NCI-H2107 (cell line): ENCODE data around the gene WRNIP1.
"Not testable (repeated sequence)": the region's sequence is repeated elsewhere in the genome, so short reads cannot be mapped to it uniquely, and the experiment has no call there.

Source experiments
- DNase-seq: peaks from one replicate; lab custom pipeline; 2025; lab: John Stamatoyannopoulos, UW

The WRNIP1 gene

GRCh38 chr6:2784930-2785329 is 19.7 kb downstream of the WRNIP1 start:
- DNase-seq: no peak

- no peak for DNase-seq
Measured at GRCh38 chr6:2786269-2786668, 21.1 kb downstream of the WRNIP1 start.

- no peak for DNase-seq
Measured at GRCh38 chr6:2790588-2791449, 25.6 kb downstream of the WRNIP1 start.

- no peak for DNase-seq
Measured at GRCh38 chr6:2791450-2791974, 26.3 kb downstream of the WRNIP1 start.

GRCh38 chr6:2792330-2793110 is 27.3 kb downstream of the WRNIP1 start:
- DNase-seq: no peak

- no peak for DNase-seq
Measured at GRCh38 chr6:2793534-2794151, 28.4 kb downstream of the WRNIP1 start.

- no peak for DNase-seq
Measured at GRCh38 chr6:2794171-2794730, 29.1 kb downstream of the WRNIP1 start.

- no peak for DNase-seq
Measured at GRCh38 chr6:2795162-2795561, 30.0 kb downstream of the WRNIP1 start.

GRCh38 chr6:2795956-2796355 is 30.8 kb downstream of the WRNIP1 start:
- DNase-seq: no peak

- DNase-seq: no peak
Measured at GRCh38 chr6:2796861-2797260, 31.7 kb downstream of the WRNIP1 start.

- no peak for DNase-seq
Measured at GRCh38 chr6:2797564-2798031, 32.4 kb downstream of the WRNIP1 start.

- DNase-seq: no peak
Measured at GRCh38 chr6:2798586-2799134, 33.5 kb downstream of the WRNIP1 start.

- DNase-seq: no peak
Measured at GRCh38 chr6:2799936-2800527, 34.8 kb downstream of the WRNIP1 start.

- no peak for DNase-seq
Measured at GRCh38 chr6:2800552-2801316, 35.5 kb downstream of the WRNIP1 start.

GRCh38 chr6:2801687-2802086 is 36.5 kb downstream of the WRNIP1 start:
- DNase-seq: not testable (repeated sequence)

GRCh38 chr6:2802521-2803060 is 37.4 kb downstream of the WRNIP1 start:
- no peak for DNase-seq

GRCh38 chr6:2803731-2804429 is 38.7 kb downstream of the WRNIP1 start:
- DNase-seq: no peak

GRCh38 chr6:2804516-2804915 is 39.3 kb downstream of the WRNIP1 start:
- no peak for DNase-seq

- DNase-seq: no peak
Measured at GRCh38 chr6:2805031-2805430, 39.8 kb downstream of the WRNIP1 start.

GRCh38 chr6:2806644-2807043 is 41.5 kb downstream of the WRNIP1 start:
- no peak for DNase-seq
